WERI-Rb-1 (cell line): ENCODE results near the gene FOXN3.

ENCODE experiments used
- DNase-seq: peaks from one replicate; pipeline ENCODE4 v3.0.0-alpha.2; 2020
- H3K27ac ChIP-seq: fragments of 250-450 bp; sonication (Bioruptor Pico); 2 replicates; pipeline ENCODE4 v1.5.1; 2020; ENCODE audit warnings: mild to moderate bottlenecking, moderate library complexity
- H3K27me3 ChIP-seq: fragments of 250-450 bp; sonication (Bioruptor Pico); 2 replicates; pipeline ENCODE4 v1.5.1; 2021; ENCODE audit warnings: mild to moderate bottlenecking, low read depth, moderate library complexity; ENCODE audit not compliant: insufficient read depth, severe bottlenecking
- H3K36me3 ChIP-seq: fragments of 250-450 bp; sonication (Bioruptor Pico); 2 replicates; pipeline ENCODE4 v1.5.1; 2020; ENCODE audit warnings: mild to moderate bottlenecking, moderate library complexity
- H3K4me3 ChIP-seq: 2 replicates; pipeline ENCODE4 v1.5.1; 2011; ENCODE audit warnings: low read depth, mild to moderate bottlenecking, control low read depth, low read length
- H3K9me3 ChIP-seq: fragments of 250-450 bp; sonication (Bioruptor Pico); 2 replicates; pipeline ENCODE4 v1.5.1; 2021; ENCODE audit warnings: mild to moderate bottlenecking, moderate library complexity; ENCODE audit not compliant: severe bottlenecking
- TF ChIP-seq, protein P1 (sequence below): IDR thresholded peaks from 2 replicates; pipeline ENCODE4 v1.5.1; 2011; ENCODE audit warnings: low read depth, mild to moderate bottlenecking, control low read depth, inconsistent platforms, low read length

FOXN3 gene

GRCh38 chr14:89397569-89398230, 19.3 kb downstream of the FOXN3 start:
- TF ChIP-seq, protein P1, sequence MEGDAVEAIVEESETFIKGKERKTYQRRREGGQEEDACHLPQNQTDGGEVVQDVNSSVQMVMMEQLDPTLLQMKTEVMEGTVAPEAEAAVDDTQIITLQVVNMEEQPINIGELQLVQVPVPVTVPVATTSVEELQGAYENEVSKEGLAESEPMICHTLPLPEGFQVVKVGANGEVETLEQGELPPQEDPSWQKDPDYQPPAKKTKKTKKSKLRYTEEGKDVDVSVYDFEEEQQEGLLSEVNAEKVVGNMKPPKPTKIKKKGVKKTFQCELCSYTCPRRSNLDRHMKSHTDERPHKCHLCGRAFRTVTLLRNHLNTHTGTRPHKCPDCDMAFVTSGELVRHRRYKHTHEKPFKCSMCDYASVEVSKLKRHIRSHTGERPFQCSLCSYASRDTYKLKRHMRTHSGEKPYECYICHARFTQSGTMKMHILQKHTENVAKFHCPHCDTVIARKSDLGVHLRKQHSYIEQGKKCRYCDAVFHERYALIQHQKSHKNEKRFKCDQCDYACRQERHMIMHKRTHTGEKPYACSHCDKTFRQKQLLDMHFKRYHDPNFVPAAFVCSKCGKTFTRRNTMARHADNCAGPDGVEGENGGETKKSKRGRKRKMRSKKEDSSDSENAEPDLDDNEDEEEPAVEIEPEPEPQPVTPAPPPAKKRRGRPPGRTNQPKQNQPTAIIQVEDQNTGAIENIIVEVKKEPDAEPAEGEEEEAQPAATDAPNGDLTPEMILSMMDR, result no peak
- Histone ChIP-seq H3K27ac (no peak overlapping the region), H3K36me3 (no peaks in the 10 kb centered on the region), H3K4me3 (no peak overlapping the region), H3K9me3 (no peaks in the 10 kb centered on the region), H3K27me3 (no peaks in the 10 kb centered on the region)
- no peak for DNase-seq

DNA sequence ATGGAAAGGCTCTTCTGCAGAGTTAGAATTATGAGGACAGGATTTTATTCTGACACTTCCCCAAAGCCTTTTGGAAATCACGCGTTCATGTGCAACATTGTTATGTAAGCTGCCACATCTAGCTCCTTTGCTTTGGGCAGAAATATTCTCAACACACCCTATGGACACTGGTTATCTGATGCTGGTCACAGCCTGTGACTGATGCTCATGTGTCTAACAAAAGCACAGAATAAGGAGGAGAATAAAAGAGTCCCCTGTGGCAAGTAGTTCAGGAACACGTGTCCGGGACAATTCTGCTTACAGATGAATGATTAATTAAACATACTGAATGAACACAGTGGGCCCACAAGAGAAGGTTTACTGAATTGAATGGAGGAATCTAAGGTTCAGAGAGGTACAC, 22.1 kb downstream of the FOXN3 start:
- Histone ChIP-seq H3K4me3 (no peak overlapping the region), H3K27ac (no peak overlapping the region), H3K9me3 (no peaks in the 10 kb centered on the region), H3K36me3 (no peaks in the 10 kb centered on the region), H3K27me3 (no peaks in the 10 kb centered on the region)
- DNase-seq, result no peak
- TF ChIP-seq, protein P1, result no peak

GRCh38 chr14:89393222-89393745, 23.7 kb downstream of the FOXN3 start:
- TF ChIP-seq, protein P1, result no peak
- no peak for DNase-seq
- no peaks in the 10 kb centered on the region for H3K9me3 ChIP-seq
- no peak overlapping the region for H3K27ac ChIP-seq
- H3K4me3 ChIP-seq, result no peak overlapping the region
- no peaks in the 10 kb centered on the region for H3K27me3 ChIP-seq
- H3K36me3 ChIP-seq, result no peaks in the 10 kb centered on the region

- no peaks in the 10 kb centered on the region for H3K27me3 ChIP-seq
- no peak overlapping the region for H3K4me3 ChIP-seq
- H3K27ac ChIP-seq, result no peak overlapping the region
- no peak for DNase-seq
- no peaks in the 10 kb centered on the region for H3K36me3 ChIP-seq
- TF ChIP-seq, protein P1, result no peak
- no peaks in the 10 kb centered on the region for H3K9me3 ChIP-seq
Measured at GRCh38 chr14:89392181-89392580, 24.9 kb downstream of the FOXN3 start.

- H3K9me3 ChIP-seq, result no peaks in the 10 kb centered on the region
- TF ChIP-seq, protein P1, result no peak
- H3K4me3 ChIP-seq, result no peak overlapping the region
- no peaks in the 10 kb centered on the region for H3K36me3 ChIP-seq
- H3K27ac ChIP-seq, result no peak overlapping the region
- no peaks in the 10 kb centered on the region for H3K27me3 ChIP-seq
- no peak for DNase-seq
Measured at GRCh38 chr14:89391556-89391955, 25.5 kb downstream of the FOXN3 start.

GRCh38 chr14:89391123-89391522, 25.9 kb downstream of the FOXN3 start:
- Histone ChIP-seq H3K36me3 (no peaks in the 10 kb centered on the region), H3K9me3 (no peaks in the 10 kb centered on the region), H3K27ac (no peak overlapping the region), H3K27me3 (no peaks in the 10 kb centered on the region), H3K4me3 (no peak overlapping the region)
- DNase-seq, result no peak
- TF ChIP-seq, protein P1, result no peak
